Neural crest cell (in vitro differentiated cells): Measurements from ENCODE around the gene COQ3. TPM values are rescaled to one million over a fixed set of nuclear protein-coding genes. Genes with fewer than 3 reads are reported as not detected.
A peak's percentile ranks its signal among the peaks of the same experiment; 100 is the strongest.

ENCODE experiments used
- DNase-seq: peaks from one replicate; pipeline ENCODE4 v3.0.0; 2021; ENCODE audit warnings: low read depth, mixed read lengths, low spot score
- H3K27ac Mint-ChIP-seq: one replicate; pipeline ENCODE4 v1.8.0; 2021; ENCODE audit warnings: mild to moderate bottlenecking, mixed read lengths; ENCODE audit not compliant: unreplicated experiment
- H3K27me3 Mint-ChIP-seq: 2 replicates; pipeline ENCODE4 v1.8.0; 2021; ENCODE audit warnings: low read depth, mild to moderate bottlenecking, mixed read lengths
- H3K36me3 Mint-ChIP-seq: 2 replicates; pipeline ENCODE4 v1.8.0; 2021; ENCODE audit warnings: low read depth, mild to moderate bottlenecking, mixed read lengths
- H3K4me1 Mint-ChIP-seq: 2 replicates; pipeline ENCODE4 v1.8.0; 2021; ENCODE audit warnings: mixed read lengths
- H3K4me3 Mint-ChIP-seq: one replicate; pipeline ENCODE4 v1.8.0; 2021; ENCODE audit warnings: mild to moderate bottlenecking, mixed read lengths
- H3K9me3 Mint-ChIP-seq: 2 replicates; pipeline ENCODE4 v1.8.0; 2021; ENCODE audit warnings: mixed read lengths
- total RNA-seq: library from RNA; stranded (reverse); gene quantifications from 2 replicates; pipeline ENCODE4 v1.2.1, GENCODE V29; 2021
- TF ChIP-seq, protein P1 (sequence below): fragments of 200-600 bp; sonication (generic); conservative IDR thresholded peaks from 2 replicates; pipeline ENCODE4 v1.5.0; 2021; ENCODE audit warnings: antibody characterized with exemption, mild to moderate bottlenecking

The COQ3 gene
- total RNA-seq, 1 donor from 2014 or later = 10.9 TPM

GRCh38 chr6:99407076-99407475, 13.1 kb upstream of the COQ3 start:
- peaks cover 4% of the 10 kb centered on the region for H3K4me1 Mint-ChIP-seq
- H3K36me3 Mint-ChIP-seq = peaks cover 11% of the 10 kb centered on the region
- DNase-seq = no peak
- no peak overlapping the region for H3K4me3 Mint-ChIP-seq
- H3K27ac Mint-ChIP-seq = no peak overlapping the region
- no peaks in the 10 kb centered on the region for H3K27me3 Mint-ChIP-seq
- no peaks in the 10 kb centered on the region for H3K9me3 Mint-ChIP-seq
- TF ChIP-seq, protein P1, sequence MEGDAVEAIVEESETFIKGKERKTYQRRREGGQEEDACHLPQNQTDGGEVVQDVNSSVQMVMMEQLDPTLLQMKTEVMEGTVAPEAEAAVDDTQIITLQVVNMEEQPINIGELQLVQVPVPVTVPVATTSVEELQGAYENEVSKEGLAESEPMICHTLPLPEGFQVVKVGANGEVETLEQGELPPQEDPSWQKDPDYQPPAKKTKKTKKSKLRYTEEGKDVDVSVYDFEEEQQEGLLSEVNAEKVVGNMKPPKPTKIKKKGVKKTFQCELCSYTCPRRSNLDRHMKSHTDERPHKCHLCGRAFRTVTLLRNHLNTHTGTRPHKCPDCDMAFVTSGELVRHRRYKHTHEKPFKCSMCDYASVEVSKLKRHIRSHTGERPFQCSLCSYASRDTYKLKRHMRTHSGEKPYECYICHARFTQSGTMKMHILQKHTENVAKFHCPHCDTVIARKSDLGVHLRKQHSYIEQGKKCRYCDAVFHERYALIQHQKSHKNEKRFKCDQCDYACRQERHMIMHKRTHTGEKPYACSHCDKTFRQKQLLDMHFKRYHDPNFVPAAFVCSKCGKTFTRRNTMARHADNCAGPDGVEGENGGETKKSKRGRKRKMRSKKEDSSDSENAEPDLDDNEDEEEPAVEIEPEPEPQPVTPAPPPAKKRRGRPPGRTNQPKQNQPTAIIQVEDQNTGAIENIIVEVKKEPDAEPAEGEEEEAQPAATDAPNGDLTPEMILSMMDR = no peak

GRCh38 chr6:99402448-99402847, 8.5 kb upstream of the COQ3 start:
- no peak for DNase-seq
- Mint-ChIP-seq H3K27ac (no peak overlapping the region), H3K4me1 (no peaks in the 10 kb centered on the region), H3K9me3 (no peaks in the 10 kb centered on the region), H3K27me3 (no peaks in the 10 kb centered on the region), H3K4me3 (no peak overlapping the region), H3K36me3 (peaks cover 4% of the 10 kb centered on the region)
- TF ChIP-seq, protein P1 = no peak

- Mint-ChIP-seq H3K9me3 (no peaks in the 10 kb centered on the region), H3K27me3 (no peaks in the 10 kb centered on the region), H3K36me3 (no peaks in the 10 kb centered on the region), H3K27ac (no peak overlapping the region), H3K4me1 (peaks cover 14% of the 10 kb centered on the region), H3K4me3 (no peak overlapping the region)
- TF ChIP-seq, protein P1 = no peak
- DNase-seq = no peak
These were observed 3.3 kb upstream of the COQ3 start for GRCh38 chr6:99397287-99397686.

DNA sequence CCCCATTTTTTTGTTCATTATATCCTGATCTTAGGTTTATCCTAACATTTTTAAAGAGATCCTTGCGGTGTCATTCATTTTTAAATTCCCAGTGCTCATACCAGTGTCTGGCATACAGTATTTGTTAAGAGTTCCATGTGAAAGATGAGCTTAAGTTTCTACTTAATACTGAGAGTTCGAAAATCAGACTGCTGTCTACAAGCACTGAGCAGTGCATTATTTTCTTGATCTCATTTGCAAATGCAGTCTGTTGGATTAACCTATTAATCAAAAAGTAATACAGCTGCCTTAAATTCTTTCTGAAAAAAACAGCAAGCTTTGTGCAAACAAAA, 663 bp downstream of the COQ3 start:
- H3K27me3 Mint-ChIP-seq = no peaks in the 10 kb centered on the region
- H3K4me1 Mint-ChIP-seq = peaks cover 17% of the 10 kb centered on the region
- peak overlapping the region; percentile 95 for H3K27ac Mint-ChIP-seq
- DNase-seq = no peak
- no peaks in the 10 kb centered on the region for H3K9me3 Mint-ChIP-seq
- peak overlapping the region; percentile 97 for H3K4me3 Mint-ChIP-seq
- H3K36me3 Mint-ChIP-seq = no peaks in the 10 kb centered on the region
- TF ChIP-seq, protein P1 = no peak

DNA sequence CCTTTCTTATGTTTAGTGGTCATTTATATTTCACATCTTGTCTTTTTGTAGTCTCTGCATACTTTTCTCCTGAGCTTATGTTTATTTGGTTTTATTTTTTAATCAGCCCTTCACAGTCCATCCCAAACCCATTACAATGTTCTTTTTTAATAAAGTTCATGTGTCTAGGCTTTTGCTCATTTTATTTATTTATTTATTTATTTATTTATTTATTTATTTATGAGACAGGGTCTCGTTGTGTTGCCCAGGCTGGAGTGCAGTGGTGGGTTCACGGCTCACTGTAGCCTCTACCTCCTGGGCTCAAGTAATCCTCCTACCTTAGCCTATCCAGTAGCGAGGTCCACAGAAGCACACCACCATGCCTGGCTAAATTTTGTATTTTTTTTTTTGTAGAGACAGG, 3.1 kb downstream of the COQ3 start:
- Mint-ChIP-seq H3K27me3 (no peaks in the 10 kb centered on the region), H3K9me3 (no peaks in the 10 kb centered on the region), H3K27ac (no peak overlapping the region), H3K4me3 (no peak overlapping the region), H3K36me3 (no peaks in the 10 kb centered on the region), H3K4me1 (peaks cover 17% of the 10 kb centered on the region)
- DNase-seq = no peak
- TF ChIP-seq, protein P1 = no peak

DNA sequence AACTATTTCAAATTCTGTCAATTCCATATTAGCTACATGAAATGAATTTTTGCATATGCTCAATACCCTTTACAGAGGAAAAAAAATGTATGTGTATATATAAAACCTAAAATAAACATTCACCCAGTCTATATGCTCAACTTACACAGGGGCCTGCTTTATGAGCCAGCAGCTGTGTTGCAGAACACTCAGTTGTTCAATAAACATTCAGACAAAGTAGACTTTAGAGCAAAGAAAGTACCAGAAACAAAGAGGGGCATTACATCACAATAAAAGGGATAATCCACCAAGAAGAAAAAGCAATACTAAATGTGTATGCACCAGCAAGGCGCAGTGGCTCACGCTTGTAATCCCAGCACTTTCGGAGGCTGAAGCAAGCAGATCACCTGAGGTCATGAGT, 9.5 kb downstream of the COQ3 start:
- DNase-seq = no peak
- no peaks in the 10 kb centered on the region for H3K27me3 Mint-ChIP-seq
- TF ChIP-seq, protein P1 = no peak
- no peaks in the 10 kb centered on the region for H3K9me3 Mint-ChIP-seq
- H3K36me3 Mint-ChIP-seq = no peaks in the 10 kb centered on the region
- no peak overlapping the region for H3K27ac Mint-ChIP-seq
- no peaks in the 10 kb centered on the region for H3K4me1 Mint-ChIP-seq
- no peak overlapping the region for H3K4me3 Mint-ChIP-seq
